ENCODE results near the gene PLPPR3.

Gene PLPPR3

GRCh38 chr19:821825-822503, at the start of gene PLPPR3:
TSS of gene PLPPR3 (minus strand) at chr19:821955. CDS start at chr19:821559, 396 bp downstream.
- no peak for TF ChIP-seq CTCF (IDR thresholded peaks at IDR 0.05; ENCODE audit: insufficient read depth, missing control alignments)
- DNase-seq (ENCODE audit: insufficient read length, low spot score) (no peak), FAIRE-seq (no peak)

- FAIRE-seq (no peak), DNase-seq (ENCODE audit: insufficient read length, low spot score) (no peak)
- no peak for TF ChIP-seq CTCF (IDR thresholded peaks at IDR 0.05; ENCODE audit: insufficient read depth, missing control alignments)
Measured at GRCh38 chr19:870963-871401, 49.2 kb upstream of the PLPPR3 start.

GRCh38 chr19:870314-870713, 48.6 kb upstream of the PLPPR3 start:
- DNase-seq (ENCODE audit: insufficient read length, low spot score) (no peak), FAIRE-seq (no peak)
- no peak for TF ChIP-seq CTCF (IDR thresholded peaks at IDR 0.05; ENCODE audit: insufficient read depth, missing control alignments)

- DNase-seq (ENCODE audit: insufficient read length, low spot score) (no peak), FAIRE-seq (no peak)
- no peak for TF ChIP-seq CTCF (IDR thresholded peaks at IDR 0.05; ENCODE audit: insufficient read depth, missing control alignments)
Measured at GRCh38 chr19:869245-870177, 47.8 kb upstream of the PLPPR3 start.

GRCh38 chr19:868458-869244, 46.9 kb upstream of the PLPPR3 start:
- DNase-seq (ENCODE audit: insufficient read length, low spot score) (no peak), FAIRE-seq (no peak)
- no peak for TF ChIP-seq CTCF (IDR thresholded peaks at IDR 0.05; ENCODE audit: insufficient read depth, missing control alignments)

- no peak for FAIRE-seq
- TF ChIP-seq CTCF (IDR thresholded peaks at IDR 0.05; ENCODE audit: insufficient read depth, missing control alignments): no peak
Measured at GRCh38 chr19:867855-868457, 46.2 kb upstream of the PLPPR3 start.

More at GRCh38 chr19:867855-868457, 46.2 kb upstream of the PLPPR3 start:
- DNase-seq (ENCODE audit: insufficient read length, low spot score): no peak

All from D721Med (cell line).